Measurements from ENCODE around the gene BHLHE23.
A peak's percentile ranks its signal among the peaks of the same experiment; 100 is the strongest.

Gene BHLHE23

GRCh38 chr20:62957136-62958117 lies 49.3 kb downstream of the BHLHE23 start:
- no peaks in the 10 kb centered on the region; the same call in 1 of the 2 replicates for H4K20me1 ChIP-seq (ENCODE audit: insufficient read depth, low read length)

GRCh38 chr20:62956387-62957135 lies 50.2 kb downstream of the BHLHE23 start:
- H3K27ac ChIP-seq (ENCODE audit: low read length), result no peak overlapping the region
- DNase-seq, result no peak
- H3K79me2 ChIP-seq (ENCODE audit: insufficient read depth, low read length), result peaks cover 4% of the 10 kb centered on the region; the same call in 1 of the 2 replicates
- H3K4me3 ChIP-seq (ENCODE audit: low read depth in 1 of 2, low read length in 2 of 2), result no peak overlapping the region
- H3K9ac ChIP-seq (ENCODE audit: low read depth, low read length), result no peak overlapping the region
- no peak for TF ChIP-seq CTCF (IDR thresholded peaks at IDR 0.05; ENCODE audit: borderline replicate concordance, extremely low read depth, low read length, poor library complexity, severe bottlenecking)
- no peak for TF ChIP-seq EZH2 (IDR thresholded peaks at IDR 0.05; ENCODE audit: borderline replicate concordance, low read depth, low read length, severe bottlenecking)
- ATAC-seq (ENCODE audit: insufficient read depth, low read depth), result no peak
- no peak overlapping the region for H3K4me2 ChIP-seq (ENCODE audit: insufficient read depth, low read length)
- no peaks in the 10 kb centered on the region; the same call in 1 of the 2 replicates for H4K20me1 ChIP-seq (ENCODE audit: insufficient read depth, low read length)
- H3K36me3 ChIP-seq (ENCODE audit: insufficient read depth, low read length), result no peaks in the 10 kb centered on the region
- no peak overlapping the region for H2AFZ ChIP-seq (ENCODE audit: low read depth, low read length)
- no peaks in the 10 kb centered on the region for H3K9me3 ChIP-seq (ENCODE audit: insufficient read depth, low read length, severe bottlenecking)
- no peaks in the 10 kb centered on the region for H3K27me3 ChIP-seq (ENCODE audit: insufficient read depth, low read length, poor library complexity)
- peaks cover 52% of the 10 kb centered on the region for H3K4me1 ChIP-seq (ENCODE audit: insufficient read depth, low read length)

More at GRCh38 chr20:62957136-62958117, 49.3 kb downstream of the BHLHE23 start:
- Histone ChIP-seq H3K9me3 (ENCODE audit: insufficient read depth, low read length, severe bottlenecking) (no peaks in the 10 kb centered on the region), H2AFZ (ENCODE audit: low read depth, low read length) (no peak overlapping the region), H3K79me2 (ENCODE audit: insufficient read depth, low read length) (peaks cover 4% of the 10 kb centered on the region; the same call in 1 of the 2 replicates), H3K36me3 (ENCODE audit: insufficient read depth, low read length) (no peaks in the 10 kb centered on the region), H3K4me1 (ENCODE audit: insufficient read depth, low read length) (peaks cover 48% of the 10 kb centered on the region), H3K9ac (ENCODE audit: low read depth, low read length) (no peak overlapping the region), H3K4me2 (ENCODE audit: insufficient read depth, low read length) (no peak overlapping the region), H3K4me3 (ENCODE audit: low read depth in 1 of 2, low read length in 2 of 2) (no peak overlapping the region), H3K27me3 (ENCODE audit: insufficient read depth, low read length, poor library complexity) (no peaks in the 10 kb centered on the region), H3K27ac (ENCODE audit: low read length) (0 out of 2 replicates have a peak overlapping the region, but pooled peaks have one; percentile 22)
- TF ChIP-seq CTCF (IDR thresholded peaks at IDR 0.05; ENCODE audit: borderline replicate concordance, extremely low read depth, low read length, poor library complexity, severe bottlenecking) (no peak), EZH2 (IDR thresholded peaks at IDR 0.05; ENCODE audit: borderline replicate concordance, low read depth, low read length, severe bottlenecking) (no peak)
- no peak for ATAC-seq (ENCODE audit: insufficient read depth, low read depth)
- no peak for DNase-seq
